HepG2 (cell line): Measurements from ENCODE around the gene IQCC. TPM values are rescaled to one million over a fixed set of nuclear protein-coding genes. Genes with fewer than 3 reads are reported as not detected.

Experiments used
- ATAC-seq: fragments of 200-7000 bp; cut with Tn5 transposase; 3 replicates; pipeline ENCODE4 v1.9.1; 2020; ENCODE audit warnings: mild to moderate bottlenecking, moderate library complexity
- BruUV-seq: library from RNA; stranded (reverse); fragments of 400-500 nt; replicated peaks from 2 replicates; lab custom pipeline; 2021; lab: Mats Ljungman, UMichigan
- CTCF ChIA-PET: fragments of 300-600 bp; formaldehyde crosslinking; extraction: SDS; loops from one replicate; lab custom pipeline; 2021; ENCODE audit warnings: low total read pairs, inconsistent platforms, low intra/inter-chr PET ratio; lab: Yijun Ruan, JAX
- POLR2A ChIA-PET: fragments of 350-600 bp; sonication (Branson Sonifier 250); formaldehyde crosslinking; loops from one replicate; lab custom pipeline; 2020; ENCODE audit warnings: antibody characterized with exemption, inconsistent platforms; lab: Yijun Ruan, JAX
- DNase-seq: peaks from one replicate; pipeline ENCODE4 v3.0.0-alpha.2; 2015; ENCODE audit warnings: low spot score
- FAIRE-seq: peaks from 3 replicates; lab custom pipeline; 2011; peaks lifted over from hg19 to GRCh38; lab: Jason Lieb, UNC
- H2AFZ ChIP-seq: one replicate; pipeline ENCODE4 v1.6.1; 2011; ENCODE audit warnings: low read length, inconsistent platforms
- H3K27ac ChIP-seq: fragments of 300-600 bp; 3 replicates; pipeline ENCODE4 v1.8.0; 2011; ENCODE audit warnings: mixed run types, mild to moderate bottlenecking, mixed read lengths, low read length, inconsistent platforms; ENCODE audit not compliant: insufficient read depth; ENCODE audit errors: extremely low read length
- H3K27me3 ChIP-seq, 2 experiments: fragments of 200-600 bp in 1 of 2; 2 replicates in 1 of 2; 3 replicates in 1 of 2; pipeline versions ENCODE4 v1.6.0 to v1.8.0; 2011; ENCODE audit warnings: low read length in 2 of 2, mild to moderate bottlenecking in 2 of 2, moderate library complexity in 2 of 2, inconsistent platforms in 1 of 2; ENCODE audit not compliant: insufficient read depth in 2 of 2, control insufficient read depth in 1 of 2
- H3K36me3 ChIP-seq, 2 experiments: fragments of 200-600 bp in 1 of 2; replicated peaks in 1 of 2; 2 replicates in 1 of 2; 3 replicates in 1 of 2; pipeline versions ENCODE4 v1.5.1 to v1.8.0; 2011; ENCODE audit warnings: low read length in 2 of 2, inconsistent platforms in 1 of 2; ENCODE audit not compliant: insufficient read depth in 2 of 2, control insufficient read depth in 1 of 2
- H3K4me1 ChIP-seq: 2 replicates; pipeline ENCODE4 v1.5.1; 2012; ENCODE audit warnings: low read length, inconsistent platforms; ENCODE audit not compliant: insufficient read depth
- H3K4me2 ChIP-seq: 2 replicates; pipeline ENCODE4 v1.6.0; 2011; ENCODE audit warnings: low read depth, low read length, inconsistent platforms
- H3K4me3 ChIP-seq, 3 experiments: fragments of 200-600 bp in 1 of 3; sonication (generic), shearing (Covaris generic) in 1 of 3; replicated peaks in 1 of 3; 2 replicates each; pipeline ENCODE4 v1.5.1; 2011 to 2016; ENCODE audit warnings: low read length in 3 of 3, inconsistent platforms in 2 of 3, low read depth in 2 of 3, mild to moderate bottlenecking in 2 of 3, control low read depth in 1 of 3, mixed read lengths in 1 of 3; ENCODE audit not compliant: insufficient read depth in 1 of 3
- H3K79me2 ChIP-seq: one replicate; pipeline ENCODE4 v1.6.1; 2011; ENCODE audit warnings: low read length, inconsistent platforms; ENCODE audit not compliant: insufficient read depth
- H3K9ac ChIP-seq: 2 replicates; pipeline ENCODE4 v1.6.0; 2011; ENCODE audit warnings: mild to moderate bottlenecking, low read depth, low read length, inconsistent platforms; ENCODE audit not compliant: insufficient read depth
- H3K9me3 ChIP-seq: 2 replicates; pipeline ENCODE4 v1.5.1; 2012; ENCODE audit warnings: mild to moderate bottlenecking, low read length
- H4K20me1 ChIP-seq: 2 replicates; pipeline ENCODE4 v1.6.0; 2011; ENCODE audit warnings: inconsistent platforms, mild to moderate bottlenecking, low read length, moderate library complexity; ENCODE audit not compliant: insufficient read depth
- ATF7-NPFF ChIP-seq: sonication (generic); formaldehyde crosslinking; IDR thresholded peaks from 2 replicates; pipeline ENCODE4 v1.8.1; 2023; ENCODE audit warnings: mild to moderate bottlenecking, low read depth, missing genetic modification reagents, moderate library complexity
- BHLHE40 ChIP-seq: IDR thresholded peaks from 2 replicates; pipeline ENCODE4 v1.6.1; 2011; ENCODE audit warnings: low read length, improper control_type of control experiment
- CBFB ChIP-seq: sonication (generic); formaldehyde crosslinking; IDR thresholded peaks from 2 replicates; pipeline ENCODE4 v1.4.0; 2020; ENCODE audit warnings: missing genetic modification reagents
- GMEB2 ChIP-seq: IDR thresholded peaks from 2 replicates; pipeline ENCODE4 v1.6.1; 2016; ENCODE audit warnings: missing biosample characterization, missing genetic modification reagents, low read depth
- POLR2AphosphoS2 ChIP-seq: IDR thresholded peaks from 2 replicates; pipeline ENCODE4 v1.6.1; 2011; ENCODE audit warnings: low read depth, low read length, improper control_type of control experiment
- POLR2AphosphoS5 ChIP-seq: IDR thresholded peaks from 2 replicates; pipeline ENCODE4 v1.6.1; 2012; ENCODE audit warnings: low read depth, low read length
- SUZ12 ChIP-seq: fragments of 150-350 bp; IDR thresholded peaks from 2 replicates; pipeline ENCODE4 v1.6.1; 2014; ENCODE audit warnings: low read depth, low read length
- TFAP4 ChIP-seq: sonication (generic); IDR thresholded peaks from 2 replicates; pipeline ENCODE4 v1.6.1; 2016; ENCODE audit warnings: low read depth, borderline replicate concordance
- ZBTB44 ChIP-seq: sonication (generic); formaldehyde crosslinking; IDR thresholded peaks from 2 replicates; pipeline ENCODE4 v1.4.0; 2020; ENCODE audit warnings: missing genetic modification reagents
- ZEB1 ChIP-seq: IDR thresholded peaks from 2 replicates; pipeline ENCODE4 v1.6.1; 2012; ENCODE audit warnings: mild to moderate bottlenecking, low read depth, inconsistent platforms; ENCODE audit not compliant: insufficient replicate concordance
- ZNF276 ChIP-seq: sonication (generic); formaldehyde crosslinking; IDR thresholded peaks from 2 replicates; pipeline ENCODE4 v1.4.0; 2020; ENCODE audit warnings: mild to moderate bottlenecking, low read depth, missing genetic modification reagents
- ZNF546 ChIP-seq: sonication (generic); formaldehyde crosslinking; conservative IDR thresholded peaks from 2 replicates; pipeline ENCODE4 v1.8.1; 2023; ENCODE audit warnings: mild to moderate bottlenecking, missing genetic modification reagents
- ZNF574 ChIP-seq: sonication (generic); formaldehyde crosslinking; IDR thresholded peaks from 2 replicates; pipeline ENCODE4 v1.4.0; 2020; ENCODE audit warnings: missing genetic modification reagents
- WGBS: methylation state at CpG from one replicate; pipeline ENCODE4 v1.1.6; 2017; ENCODE audit warnings: low lambda C conversion rate; 5-methylcytosine and 5-hydroxymethylcytosine counted together
- in situ Hi-C: cut with HindIII; loops from 2 replicates; pipeline ENCODE4 v1.10.0; 2017; ENCODE audit warnings: low pct_unique_long_range_greater_than_20kb; ENCODE audit not compliant: extremely low pct_ligation_motif_present
- intact Hi-C: fragments of 100-400 bp; cut with micrococcal nuclease; formaldehyde crosslinking; loops from one replicate; pipeline ENCODE4 v1.10.0; 2022; ENCODE audit not compliant: unreplicated experiment
- polyA plus RNA-seq, 8 experiments: library from polyadenylated mRNA; depleted of rRNA in 3 of 8; stranded (reverse) in 7 of 8; unstranded in 1 of 8; fragments of >200 nt; fragmentation: Illumina TruSeq in 4 of 8; extraction: Trizol in 4 of 8; gene quantifications; 2 replicates each; pipeline versions ENCODE4 v1.2.1 to v1.2.3, GENCODE V29; 2011 to 2016; ENCODE audit warnings: low read depth in 4 of 8, missing spikeins in 1 of 8, mixed read lengths in 1 of 8; ENCODE audit not compliant: insufficient read depth in 1 of 8
- total RNA-seq, 5 experiments: library from RNA; depleted of rRNA; stranded (reverse); fragments of >200 nt; fragmentation: Illumina TruSeq; extraction: Trizol; gene quantifications; 2 replicates each; pipeline ENCODE4 v1.2.3, GENCODE V29; 2016; ENCODE audit warnings: low read depth in 1 of 5

IQCC gene
- total and polyA plus RNA-seq, 2 of the 13 experiments (the other 11 are each of a cell fraction or from before 2014, with no cell fraction given), result 1.7 to 3.0 TPM

GRCh38 chr1:32241001-32241763 is 35.7 kb downstream of the IQCC start (continued):
- no peak for TF ChIP-seq ZBTB44
- no peak for TF ChIP-seq CBFB (CRISPR knock-in tag)
- TF ChIP-seq ZNF546 (CRISPR knock-in tag), result no peak
- no peak for TF ChIP-seq BHLHE40
- TF ChIP-seq, all 625 proteins: peak for 146

- no peak overlapping the region for H3K9ac ChIP-seq
- CTCF ChIA-PET, result no interaction called here
- ATAC-seq (peak; percentile 51), DNase-seq (no peak), FAIRE-seq (peak; percentile 12)
- no peaks in the 10 kb centered on the region for H3K36me3 ChIP-seq
- H3K27me3 ChIP-seq, result no peaks in the 10 kb centered on the region
- POLR2A ChIA-PET, result interaction anchor here (0.8 to 2.5 kb wide), 11 partner anchors 9 to 109 kb away, joined by 3 to 14 read pairs (median 8); partner anchors contain the start of genes LCK, MARCKSL1 and TXLNA
- H3K79me2 ChIP-seq, result no peaks in the 10 kb centered on the region
- 92% methylated on average over 2 of the region's 7 CpGs for WGBS
- no TSS peak for BruUV-seq
- no peaks in the 10 kb centered on the region for H4K20me1 ChIP-seq
- peak overlapping the region in 1 of 3 experiments; percentile 30; a peak in 1 of 6 replicates for H3K4me3 ChIP-seq
- H3K27ac ChIP-seq, result no peak overlapping the region
- intact Hi-C loops, result no loop called here
- H3K4me1 ChIP-seq, result peaks cover 53% of the 10 kb centered on the region
- in situ Hi-C loops, result no loop called here
- H2AFZ ChIP-seq, result peak overlapping the region; percentile 46
- no peaks in the 10 kb centered on the region for H3K9me3 ChIP-seq
- H3K4me2 ChIP-seq, result peak overlapping the region; percentile 74
- TF ChIP-seq ATF7-NPFF (no peak), SUZ12 (no peak), POLR2AphosphoS5 (no peak), ZNF276 (CRISPR knock-in tag) (peak; percentile 100), POLR2AphosphoS2 (no peak), ZNF574 (CRISPR knock-in tag) (0 out of 2 replicates have a peak, but pooled peaks have one; percentile 32), TFAP4 (peak; percentile 83; the same call in 1 of the 2 replicates), ZEB1 (no peak), GMEB2 (CRISPR knock-in tag) (no peak)
These were observed 36.9 kb downstream of the IQCC start for GRCh38 chr1:32242341-32242851.
